GM12891 (cell line): ENCODE data around the gene KCNQ1OT1.

Experiments used
- DNase-seq: peaks from one replicate; pipeline ENCODE4 v3.0.0; 2011; ENCODE audit warnings: low spot score; ENCODE audit not compliant: insufficient read length
- FAIRE-seq: peaks from 2 replicates; lab custom pipeline; 2011; peaks lifted over from hg19 to GRCh38; lab: Jason Lieb, UNC
- PAX5 ChIP-seq: IDR thresholded peaks from 2 replicates; pipeline ENCODE4 v1.6.1; 2011; ENCODE audit warnings: low read length, moderate library complexity, mild to moderate bottlenecking; ENCODE audit not compliant: insufficient read depth, severe bottlenecking
- POLR2A ChIP-seq: IDR thresholded peaks from 2 replicates; pipeline ENCODE4 v1.6.1; 2011; ENCODE audit warnings: low read depth, low read length, control low read depth
- POLR2AphosphoS5 ChIP-seq: IDR thresholded peaks from 2 replicates; pipeline ENCODE4 v1.6.1; 2011; ENCODE audit warnings: low read depth, low read length, control low read depth
- POU2F2 ChIP-seq: IDR thresholded peaks from 2 replicates; pipeline ENCODE4 v1.6.1; 2011; ENCODE audit warnings: low read depth, mild to moderate bottlenecking, control low read depth, low read length, moderate library complexity
- SPI1 ChIP-seq: IDR thresholded peaks from 2 replicates; pipeline ENCODE4 v1.6.1; 2011; ENCODE audit warnings: low read depth, low read length, control low read depth
- TAF1 ChIP-seq: IDR thresholded peaks from 2 replicates; pipeline ENCODE4 v1.6.1; 2011; ENCODE audit warnings: low read depth, low read length, control low read depth

KCNQ1OT1 gene

GRCh38 chr11:2669634-2670469 is 29.9 kb downstream of the KCNQ1OT1 start:
- DNase-seq (no peak), FAIRE-seq (no peak)
- TF ChIP-seq PAX5 (no peak), POLR2A (no peak), SPI1 (no peak), POLR2AphosphoS5 (no peak), POU2F2 (no peak), TAF1 (no peak)

DNA sequence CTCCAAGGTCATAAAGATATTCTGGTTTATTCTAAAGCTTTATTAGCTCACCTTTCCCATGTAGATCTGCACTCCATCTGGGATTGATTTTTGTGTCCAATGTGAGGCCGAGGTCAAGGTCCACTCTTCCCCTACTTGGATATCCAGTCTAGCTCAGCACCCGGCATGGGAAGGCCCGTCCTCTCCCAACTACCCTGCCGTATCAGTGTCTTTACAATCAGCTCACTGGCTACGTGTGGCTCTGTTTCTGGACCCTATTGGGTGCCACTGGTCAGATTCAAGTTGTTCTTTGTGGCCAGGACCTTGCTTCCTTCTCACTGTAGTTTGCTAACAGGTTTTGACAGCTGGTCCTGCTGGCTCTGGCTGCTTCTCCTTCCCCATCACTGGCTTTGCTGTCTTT is 30.9 kb downstream of the KCNQ1OT1 start:
- TF ChIP-seq TAF1 (no peak), SPI1 (no peak), PAX5 (no peak), POLR2AphosphoS5 (no peak)
- FAIRE-seq (no peak), DNase-seq (no peak)

- TF ChIP-seq POLR2A (no peak), POLR2AphosphoS5 (no peak), POU2F2 (no peak), SPI1 (no peak), TAF1 (no peak), PAX5 (no peak)
- FAIRE-seq (no peak), DNase-seq (no peak)
These were observed 31.9 kb downstream of the KCNQ1OT1 start for GRCh38 chr11:2667940-2668339.

- DNase-seq (no peak), FAIRE-seq (no peak)
- no peak for TF ChIP-seq POLR2A
- no peak for TF ChIP-seq POU2F2
- TF ChIP-seq PAX5 = no peak
- TF ChIP-seq POLR2AphosphoS5 = no peak
- no peak for TF ChIP-seq SPI1
- no peak for TF ChIP-seq TAF1
These were observed 32.8 kb downstream of the KCNQ1OT1 start for GRCh38 chr11:2666828-2667570.

DNA sequence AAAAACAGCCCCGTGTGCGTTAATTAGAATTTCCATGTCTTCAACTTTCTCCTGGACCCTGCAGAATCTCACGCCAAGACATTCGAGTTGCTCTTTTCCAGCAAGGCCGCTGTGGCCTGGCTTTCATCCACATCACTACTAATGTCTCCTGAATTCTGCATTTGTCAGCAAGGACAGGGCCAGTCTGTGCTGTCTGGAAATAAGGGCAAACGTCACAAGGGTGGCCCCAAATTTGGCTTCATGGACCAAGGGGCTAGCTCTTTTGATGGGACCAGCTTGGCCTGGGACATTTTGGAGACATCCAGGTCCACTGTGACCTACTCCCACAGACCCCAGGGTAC is 33.4 kb downstream of the KCNQ1OT1 start:
- FAIRE-seq (no peak), DNase-seq (no peak)
- TF ChIP-seq POLR2AphosphoS5 (no peak), POLR2A (no peak), POU2F2 (no peak), PAX5 (no peak), SPI1 (no peak), TAF1 (no peak)

- FAIRE-seq (no peak), DNase-seq (no peak)
- TF ChIP-seq SPI1 (no peak), POU2F2 (no peak), TAF1 (no peak), PAX5 (no peak), POLR2AphosphoS5 (no peak), POLR2A (no peak)
These were observed 34.0 kb downstream of the KCNQ1OT1 start for GRCh38 chr11:2665526-2666400.

DNA sequence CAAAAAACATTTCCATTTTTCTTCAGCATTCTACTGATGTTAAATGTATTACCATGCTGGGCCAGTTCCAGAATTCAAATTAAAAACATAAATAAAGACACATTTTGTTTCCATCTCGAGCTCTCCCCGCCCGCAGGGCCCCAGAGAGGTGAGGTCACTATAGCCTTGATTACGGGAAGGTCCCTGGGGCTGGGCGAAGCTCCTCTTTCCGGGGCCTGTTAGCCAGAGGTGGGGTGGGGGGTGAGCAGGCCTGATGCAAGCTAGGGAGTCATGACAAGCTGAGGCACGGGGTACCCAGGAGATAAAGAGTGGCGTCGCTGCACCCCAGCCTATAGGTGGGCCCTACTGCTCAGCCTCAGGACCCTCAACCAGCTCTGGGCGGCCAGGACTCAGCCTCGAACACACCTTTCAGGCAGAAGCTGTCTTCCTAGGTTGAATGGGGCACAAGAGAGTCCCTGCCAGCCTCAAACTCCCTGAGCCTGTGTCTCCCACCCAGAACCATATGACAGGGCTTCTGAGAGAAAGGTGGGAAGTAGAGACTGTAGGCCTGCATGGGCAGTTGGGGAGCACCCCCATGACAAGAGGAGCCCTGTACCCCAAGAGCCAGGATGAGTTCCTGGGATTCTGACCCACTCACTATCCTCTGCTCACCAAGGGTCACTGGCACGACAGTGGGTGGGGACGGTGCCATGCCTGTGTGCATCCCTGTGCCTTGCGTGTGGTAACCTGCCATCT is 34.8 kb downstream of the KCNQ1OT1 start:
- FAIRE-seq (no peak), DNase-seq (no peak)
- no peak for TF ChIP-seq POLR2AphosphoS5

DNA sequence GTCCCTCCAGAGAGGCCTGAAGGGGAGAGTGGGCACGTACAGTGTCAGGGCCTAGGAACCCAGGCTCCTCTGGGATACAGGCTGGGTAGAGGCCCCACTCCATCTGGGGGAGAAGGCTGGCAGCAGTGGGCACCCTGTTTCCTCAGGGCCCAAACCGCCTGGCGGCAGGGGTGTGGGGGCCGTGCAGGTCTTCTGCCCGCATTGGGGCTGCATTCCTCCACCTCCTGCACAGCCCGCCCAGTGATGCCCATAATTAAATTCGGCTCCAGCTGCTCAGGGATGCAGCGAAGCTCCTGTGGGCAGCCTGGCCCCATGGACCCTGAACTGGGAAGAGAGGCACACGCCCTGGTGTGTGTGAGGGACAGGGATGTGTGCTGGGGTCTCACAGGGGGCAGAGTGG is 35.4 kb downstream of the KCNQ1OT1 start:
- no peak for TF ChIP-seq POLR2AphosphoS5
- DNase-seq (no peak), FAIRE-seq (no peak)

DNA sequence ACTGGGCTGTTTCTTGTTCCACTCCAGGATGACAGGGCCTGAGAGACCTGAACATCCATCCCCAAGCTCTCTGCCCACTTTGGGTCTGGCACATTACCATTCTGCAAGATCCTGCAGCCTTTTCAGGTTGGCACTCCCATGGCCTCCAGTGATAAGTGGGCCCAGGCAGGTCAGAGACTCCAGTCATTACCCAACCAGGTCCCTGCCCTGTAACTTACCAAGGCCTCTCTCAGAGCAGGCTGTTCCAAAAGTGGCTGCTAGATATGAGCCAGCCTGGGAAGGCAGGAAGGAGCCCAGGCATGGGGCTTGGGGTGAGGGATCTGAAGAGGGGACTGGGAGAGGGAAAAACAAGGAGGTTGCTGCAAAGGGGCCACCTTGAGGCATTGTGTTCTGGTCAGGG is 35.9 kb downstream of the KCNQ1OT1 start:
- DNase-seq (no peak), FAIRE-seq (no peak)
- no peak for TF ChIP-seq POU2F2
- TF ChIP-seq PAX5 = no peak
- no peak for TF ChIP-seq TAF1
- no peak for TF ChIP-seq POLR2A
- TF ChIP-seq POLR2AphosphoS5 = no peak
- no peak for TF ChIP-seq SPI1
